Activated CD4-positive, alpha-beta T cell treated with anti-CD3 and anti-CD28 coated beads, Interleukin-10, Interleukin-2, amounts not matched to agents 100 ng/mL and 50 ng/mL, durations not matched to agents 16 hours and 8 hours (primary cell): Measurements from ENCODE around the gene SCAMP4.
A peak's percentile ranks its signal among the peaks of the same experiment; 100 is the strongest.

Experiments
- DNase-seq: peaks from one replicate; pipeline ENCODE4 v3.0.0-alpha.2; 2020

The SCAMP4 gene, protein sequence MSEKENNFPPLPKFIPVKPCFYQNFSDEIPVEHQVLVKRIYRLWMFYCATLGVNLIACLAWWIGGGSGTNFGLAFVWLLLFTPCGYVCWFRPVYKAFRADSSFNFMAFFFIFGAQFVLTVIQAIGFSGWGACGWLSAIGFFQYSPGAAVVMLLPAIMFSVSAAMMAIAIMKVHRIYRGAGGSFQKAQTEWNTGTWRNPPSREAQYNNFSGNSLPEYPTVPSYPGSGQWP

DNA sequence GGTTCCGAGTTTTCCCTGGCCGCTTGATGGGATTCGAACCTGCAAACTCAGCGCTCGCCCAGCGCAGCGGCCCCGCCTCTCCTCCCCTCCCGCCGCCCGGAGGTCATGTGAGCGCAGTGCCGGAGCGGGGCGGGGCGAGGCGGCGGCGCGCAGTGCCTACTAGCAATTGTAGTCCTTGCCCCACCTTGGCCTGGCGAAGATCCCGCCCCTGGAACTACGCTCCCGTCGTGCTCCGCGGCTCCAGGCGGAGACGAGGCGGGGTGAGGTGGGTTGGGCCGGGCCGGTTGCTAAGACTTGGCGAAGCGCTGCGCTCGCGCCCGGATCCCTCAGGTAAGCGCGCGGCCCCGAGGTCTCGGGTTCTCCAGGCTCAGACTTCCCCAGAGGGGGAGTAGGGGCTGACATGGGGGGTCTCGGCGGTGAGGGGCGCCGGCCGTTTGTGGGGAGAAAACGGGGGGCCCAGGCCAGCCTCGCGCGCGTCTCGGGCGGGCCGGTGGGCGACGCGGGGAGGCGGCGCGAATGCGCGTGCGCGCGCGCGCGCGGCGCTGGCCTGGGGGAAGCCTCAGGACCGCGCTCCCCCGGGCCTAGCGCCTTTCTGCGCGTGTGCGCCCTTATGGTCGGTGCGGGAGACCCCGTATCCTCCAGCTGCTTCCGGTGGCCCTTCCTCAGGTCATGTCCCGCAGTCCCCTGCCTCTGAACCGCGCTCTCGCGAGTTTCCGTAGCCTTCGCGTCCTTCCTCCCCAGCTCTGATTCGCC lies at the start of gene SCAMP4, which contains the start of gene ADAT3:
Gene SCAMP4 (plus strand): TSS at position 290 of the 753 bp plus-strand sequence. CDS start 9,621 bp downstream, outside the sequence.
Gene ADAT3 (plus strand): TSS at position 290 of the 753 bp plus-strand sequence. CDS start 6,649 bp downstream, outside the sequence.
- DNase-seq = peak; percentile 100

DNA sequence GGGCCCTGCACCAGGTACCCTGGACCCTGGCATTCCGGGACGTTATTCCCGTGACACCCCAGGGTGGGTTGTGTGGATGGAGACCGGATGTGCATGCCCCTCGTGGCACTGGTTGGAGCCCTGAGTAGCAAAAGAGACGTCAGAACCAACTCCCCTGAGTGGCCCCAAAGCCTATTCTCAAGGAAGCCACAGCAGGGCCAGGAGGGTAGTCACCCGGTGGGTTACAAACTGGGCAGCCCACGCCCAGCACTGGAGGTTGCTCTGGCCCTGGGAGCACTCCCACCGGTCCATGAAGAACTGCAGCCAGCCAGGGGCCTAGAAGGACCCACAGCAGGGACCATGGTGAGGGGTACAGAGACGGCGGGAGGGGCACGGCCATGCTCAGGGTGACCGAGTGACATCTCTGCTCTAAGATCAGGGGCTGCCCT lies 49.4 kb upstream of the SCAMP4 start:
- DNase-seq = peak; percentile 66

DNA sequence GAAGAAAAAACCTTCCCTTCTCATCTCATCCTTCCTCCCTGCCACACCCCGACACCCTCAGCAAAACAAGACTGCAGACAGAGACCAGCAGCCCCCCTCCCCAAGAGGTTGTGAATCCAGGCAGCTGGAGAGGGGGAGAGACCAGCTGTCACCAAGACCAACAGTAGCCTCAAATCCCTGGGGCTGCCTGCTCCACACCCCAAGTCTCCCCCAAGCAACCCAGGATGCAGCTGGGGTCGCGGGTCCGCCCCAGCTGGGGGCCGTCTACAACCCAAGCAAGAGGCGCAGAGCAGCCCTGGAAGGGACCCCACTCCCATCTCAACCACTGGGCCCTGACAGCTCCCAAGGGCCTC lies 48.9 kb upstream of the SCAMP4 start:
- no peak for DNase-seq

DNA sequence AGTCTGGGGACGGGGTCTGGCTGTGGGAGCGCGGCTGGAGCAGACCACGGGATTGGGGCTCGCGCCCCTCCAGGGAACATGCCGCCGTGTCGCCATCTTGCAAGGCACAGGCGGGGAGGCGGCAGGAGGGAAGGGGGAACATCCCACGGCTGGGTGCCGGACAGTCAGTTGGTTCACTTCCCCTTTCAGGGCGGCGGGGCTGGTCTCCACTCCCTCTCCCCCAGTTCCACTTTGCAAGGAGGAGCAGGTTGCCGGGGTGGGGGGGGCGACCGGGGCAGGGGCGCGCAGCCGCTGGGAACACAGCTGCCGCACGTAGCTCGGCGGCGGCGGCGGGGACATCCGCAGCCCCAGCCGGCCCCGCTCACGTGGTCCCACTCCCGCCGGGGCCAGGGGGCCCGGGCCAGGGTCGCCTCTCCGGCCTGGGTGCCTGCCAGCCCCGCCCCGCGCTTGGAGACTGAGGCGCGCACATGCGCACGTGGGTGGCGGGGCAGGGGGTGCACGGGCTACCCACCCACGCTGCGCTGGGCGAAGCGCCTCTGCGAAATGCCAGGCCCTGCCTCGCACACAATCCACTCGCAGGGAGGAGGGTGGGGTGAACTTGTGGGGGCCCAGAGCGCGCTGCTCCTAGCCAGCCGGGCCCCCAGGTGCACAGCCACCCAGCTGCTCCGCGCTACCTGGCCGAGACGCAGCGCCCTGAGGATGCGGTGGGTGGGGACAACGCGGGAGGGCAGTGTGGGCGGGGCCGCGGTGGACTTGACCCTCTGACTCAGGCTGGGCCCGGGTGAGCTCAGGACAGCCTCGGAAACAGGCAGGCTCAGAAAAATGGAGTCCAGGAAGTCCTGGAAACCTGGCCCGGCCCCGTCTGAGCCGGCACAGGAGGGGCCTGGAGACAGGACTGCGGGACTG lies 48.2 kb upstream of the SCAMP4 start:
- DNase-seq = peak; percentile 72

DNA sequence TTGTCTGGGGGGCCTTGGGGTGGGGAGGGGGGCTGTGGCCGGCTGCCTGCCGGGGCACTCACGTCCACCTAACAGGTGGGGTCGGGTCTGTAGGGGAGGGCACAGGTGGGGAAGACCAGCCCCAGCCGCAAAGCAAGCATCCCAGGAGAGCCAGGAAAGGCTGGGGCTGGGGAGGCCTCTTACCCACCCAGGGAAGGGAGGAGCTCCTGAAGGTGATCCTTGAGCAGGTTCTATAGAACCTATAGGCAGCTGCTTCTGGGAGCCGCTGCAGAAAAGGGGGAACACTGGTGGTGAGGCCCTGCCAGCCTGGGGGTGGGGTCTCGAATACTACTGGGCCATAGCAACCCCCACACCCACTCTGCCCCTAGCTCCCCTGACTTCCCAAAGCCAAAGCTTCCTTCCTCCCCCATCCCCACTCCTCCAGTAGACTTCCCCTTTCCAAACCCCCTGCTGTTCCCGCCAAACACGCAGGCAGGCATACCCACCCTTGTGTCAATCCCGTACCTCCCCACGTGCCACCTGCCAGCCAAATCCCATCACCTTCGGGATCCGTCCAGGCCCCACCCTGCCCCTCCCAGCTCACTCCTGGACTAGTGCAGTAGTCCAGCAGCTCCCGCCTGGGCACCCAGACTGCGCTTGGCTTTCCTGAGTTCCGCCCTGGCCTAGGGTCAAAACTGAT lies 47.4 kb upstream of the SCAMP4 start:
- DNase-seq = no peak

DNA sequence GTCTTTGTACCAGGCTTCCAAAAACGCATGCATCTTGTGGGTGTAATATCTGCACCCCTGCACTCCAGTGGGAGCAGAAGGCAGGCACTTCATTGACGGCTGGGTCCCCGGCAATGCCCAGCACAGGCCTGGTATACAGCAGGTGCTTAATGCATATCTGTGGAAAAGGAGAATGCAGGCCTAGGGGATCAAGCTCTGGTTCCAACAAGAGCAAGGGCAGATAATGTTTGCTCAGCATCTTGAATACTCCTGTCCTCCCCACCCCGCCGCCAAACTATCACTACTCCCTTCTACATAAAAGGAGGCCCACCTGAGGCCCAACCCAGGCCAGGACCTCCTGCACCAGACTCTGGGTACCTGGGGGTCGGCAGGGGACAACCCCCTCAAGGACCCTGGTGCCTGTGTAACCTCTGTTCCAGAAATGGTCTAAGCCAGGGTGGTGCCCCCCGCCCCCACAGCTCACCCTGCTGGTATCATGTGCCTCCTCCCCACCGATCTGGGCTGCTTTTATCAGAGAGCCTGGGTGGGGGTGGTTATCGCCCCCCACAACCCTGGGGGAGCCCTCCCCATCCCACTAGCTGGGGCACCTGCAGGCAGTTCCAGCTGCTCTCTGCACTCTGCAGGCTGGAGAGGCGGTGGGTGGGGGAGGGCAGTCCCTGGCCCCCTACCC lies 46.7 kb upstream of the SCAMP4 start:
- no peak for DNase-seq

GRCh38 chr19:1859331-1859781 lies 45.8 kb upstream of the SCAMP4 start:
- DNase-seq = no peak

- DNase-seq = peak; percentile 64
These were observed 45.0 kb upstream of the SCAMP4 start for GRCh38 chr19:1860042-1860775.

DNA sequence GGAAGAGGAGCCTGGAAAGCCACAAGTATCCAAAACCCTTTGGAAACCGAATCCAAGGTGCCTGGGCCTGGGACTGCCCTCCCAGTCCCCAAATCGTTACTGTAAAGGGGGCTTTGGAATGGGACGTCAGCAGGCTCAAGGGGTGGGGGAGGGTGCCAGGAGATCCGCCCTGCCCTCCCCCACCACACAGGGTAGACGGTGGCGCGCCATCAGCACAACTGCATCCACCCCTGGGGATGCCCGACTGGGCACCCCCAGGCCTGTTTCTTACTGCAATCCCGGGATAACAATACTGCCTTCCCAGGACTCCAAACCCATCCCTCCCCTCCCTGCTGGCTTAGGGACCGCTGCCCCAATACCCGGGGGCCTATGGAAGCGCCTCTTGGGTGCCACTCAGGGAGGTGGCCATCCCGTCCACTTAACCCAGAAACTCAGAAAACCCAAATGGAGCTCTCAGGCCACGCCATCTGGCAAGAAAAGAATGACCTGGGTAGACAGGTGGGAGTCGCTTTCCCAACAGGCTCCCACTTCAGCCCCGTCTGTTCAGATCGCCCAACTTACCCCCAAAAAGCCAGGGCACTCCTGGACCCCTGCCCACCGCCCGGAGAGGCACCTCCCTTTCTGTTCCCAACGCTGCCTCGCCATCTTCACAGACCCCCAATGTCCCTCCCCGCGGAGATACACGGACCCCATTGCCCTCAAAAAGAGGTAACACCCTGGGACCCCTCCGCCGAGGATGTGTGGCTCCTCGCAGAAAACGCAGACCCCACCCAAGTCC lies 44.2 kb upstream of the SCAMP4 start:
- DNase-seq = no peak

GRCh38 chr19:1861599-1862031 lies 43.6 kb upstream of the SCAMP4 start:
- DNase-seq = no peak

DNA sequence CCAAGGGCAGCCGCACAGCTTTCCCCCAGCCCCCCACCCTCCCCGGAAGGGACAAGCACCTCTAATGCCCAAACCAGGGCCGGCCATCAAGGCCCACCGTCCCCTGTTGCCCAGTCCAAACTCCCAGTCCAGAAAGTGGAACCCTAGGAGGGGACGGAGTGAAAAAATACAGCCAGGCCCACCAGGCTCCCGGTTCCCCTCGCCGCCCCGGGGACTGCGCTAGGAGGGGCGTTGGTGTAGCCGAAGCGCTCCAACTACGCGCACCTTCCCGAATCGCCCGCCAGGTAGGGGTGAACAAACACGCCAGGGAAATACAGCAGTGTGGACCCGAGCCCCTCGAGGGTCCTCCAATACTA lies 43.2 kb upstream of the SCAMP4 start:
- DNase-seq = no peak

- peak; percentile 56 for DNase-seq
These were observed 42.5 kb upstream of the SCAMP4 start for GRCh38 chr19:1862424-1863327.

DNA sequence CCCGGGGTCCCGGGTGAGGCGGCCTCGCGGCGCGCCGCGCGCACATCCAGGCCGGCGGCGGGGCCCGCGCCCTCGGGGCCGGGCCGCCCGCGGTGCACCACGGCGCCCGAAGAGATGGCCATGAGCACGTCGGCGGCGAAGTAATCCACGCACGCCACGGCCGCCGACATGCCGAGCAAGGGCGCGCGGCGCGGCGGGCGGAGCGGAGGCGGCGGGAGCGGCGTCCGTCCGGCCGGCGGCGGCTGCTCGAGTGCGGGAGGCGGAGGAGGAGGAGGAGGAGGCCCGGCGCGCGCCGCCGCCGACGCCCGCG lies 41.9 kb upstream of the SCAMP4 start, which contains the start of gene KLF16:
Gene KLF16 (minus strand): TSS at position 252 of the 310 bp plus-strand sequence. CDS start 82 bp downstream, at position 170.
- DNase-seq = no peak

DNA sequence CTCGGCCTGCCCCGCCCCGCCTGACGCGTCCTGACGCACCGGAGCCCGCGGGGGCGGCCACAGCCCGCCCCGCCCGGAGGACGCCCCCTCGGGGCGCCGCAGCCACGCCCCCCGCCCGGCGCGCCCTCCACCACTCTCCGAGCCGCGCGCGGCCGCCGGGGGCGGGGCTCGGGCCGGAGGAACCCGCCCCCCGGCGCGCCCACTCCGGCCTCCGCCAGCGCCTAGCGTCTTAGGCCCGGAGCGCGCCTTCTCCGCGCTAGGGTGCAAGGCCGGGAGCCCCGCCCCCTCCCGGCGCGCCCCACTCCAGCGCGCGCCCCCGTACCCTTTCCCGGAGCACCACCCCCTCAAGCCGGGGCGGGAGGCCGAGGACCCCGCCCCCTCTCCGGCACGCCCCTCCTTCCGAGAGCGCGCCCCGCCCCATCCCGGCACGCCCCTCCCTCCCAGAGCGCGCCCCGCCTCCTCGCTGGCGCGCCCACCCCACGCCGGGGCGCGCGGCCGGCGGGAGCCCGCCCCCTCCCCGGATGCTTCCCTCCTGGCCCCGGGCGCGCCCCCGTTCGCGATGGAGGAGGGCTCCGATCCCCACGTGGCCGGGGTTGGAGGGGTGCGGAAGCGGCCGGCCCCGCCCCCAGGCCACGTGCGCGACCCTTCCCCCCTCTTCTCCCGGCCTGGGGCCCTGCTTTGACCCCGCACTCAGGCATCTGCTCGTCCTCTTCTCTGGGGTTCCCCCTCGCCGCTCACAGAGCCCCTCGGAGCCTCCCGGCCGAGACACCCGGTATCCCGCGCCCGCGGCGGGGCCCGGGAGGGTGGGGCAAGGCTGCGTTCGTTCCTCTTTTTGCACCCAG lies 41.3 kb upstream of the SCAMP4 start:
- peak; percentile 96 for DNase-seq

- peak; percentile 78 for DNase-seq
These were observed 40.6 kb upstream of the SCAMP4 start for GRCh38 chr19:1864480-1865171.

GRCh38 chr19:1865172-1866010 lies 39.8 kb upstream of the SCAMP4 start:
- no peak for DNase-seq
